PFSK-1 (cell line): ENCODE measurements around the gene LTBP1.

ENCODE experiments used
- SIN3A ChIP-seq: IDR thresholded peaks from 2 replicates; pipeline ENCODE4 v1.6.1; 2012; ENCODE audit warnings: mild to moderate bottlenecking, low read length, moderate library complexity, borderline replicate concordance; ENCODE audit not compliant: insufficient read depth
- TAF1 ChIP-seq: IDR thresholded peaks from 2 replicates; pipeline ENCODE4 v1.6.1; 2012; ENCODE audit warnings: low read length, control low read depth, borderline replicate concordance; ENCODE audit not compliant: insufficient read depth

- no peak for TF ChIP-seq TAF1
- no peak for TF ChIP-seq SIN3A
Observed at GRCh38 chr2:33134086-33134771, 187.5 kb downstream of the LTBP1 start.
